Measurements from ENCODE around the gene DCP1B. TPM values are rescaled to one million over a fixed set of nuclear protein-coding genes. Genes with fewer than 3 reads are reported as not detected.
A peak's percentile ranks its signal among the peaks of the same experiment; 100 is the strongest.

DCP1B gene
- total and polyA plus RNA-seq, 7 donors, result 5.5 to 47.7 (median 24.8) TPM

DNA sequence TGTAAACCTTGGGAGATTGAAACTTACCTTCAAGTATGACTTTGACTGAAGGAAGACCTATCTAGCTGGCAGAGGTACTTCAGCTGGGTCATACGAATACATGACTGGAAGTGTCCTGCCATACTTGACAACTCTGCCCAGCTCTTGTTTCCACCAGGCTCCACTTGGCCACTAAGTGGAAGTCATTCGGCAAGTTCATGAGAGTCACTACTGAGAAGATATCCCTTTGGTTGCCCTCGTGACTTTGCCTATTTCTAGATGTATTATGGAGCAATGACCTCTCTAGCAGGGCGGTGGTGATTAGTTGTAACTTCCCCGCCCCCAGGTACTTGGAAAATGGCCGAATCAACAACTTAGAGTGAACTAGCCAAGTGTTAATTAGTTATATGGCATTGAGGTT is 39.9 kb upstream of the DCP1B start:
- TF ChIP-seq POLR2AphosphoS5 (IDR thresholded peaks at IDR 0.05) (no peak), EP300 (IDR thresholded peaks at IDR 0.05) (no peak), POLR2A (IDR thresholded peaks at IDR 0.05) (no peak)
- TF ChIP-seq, protein P1, sequence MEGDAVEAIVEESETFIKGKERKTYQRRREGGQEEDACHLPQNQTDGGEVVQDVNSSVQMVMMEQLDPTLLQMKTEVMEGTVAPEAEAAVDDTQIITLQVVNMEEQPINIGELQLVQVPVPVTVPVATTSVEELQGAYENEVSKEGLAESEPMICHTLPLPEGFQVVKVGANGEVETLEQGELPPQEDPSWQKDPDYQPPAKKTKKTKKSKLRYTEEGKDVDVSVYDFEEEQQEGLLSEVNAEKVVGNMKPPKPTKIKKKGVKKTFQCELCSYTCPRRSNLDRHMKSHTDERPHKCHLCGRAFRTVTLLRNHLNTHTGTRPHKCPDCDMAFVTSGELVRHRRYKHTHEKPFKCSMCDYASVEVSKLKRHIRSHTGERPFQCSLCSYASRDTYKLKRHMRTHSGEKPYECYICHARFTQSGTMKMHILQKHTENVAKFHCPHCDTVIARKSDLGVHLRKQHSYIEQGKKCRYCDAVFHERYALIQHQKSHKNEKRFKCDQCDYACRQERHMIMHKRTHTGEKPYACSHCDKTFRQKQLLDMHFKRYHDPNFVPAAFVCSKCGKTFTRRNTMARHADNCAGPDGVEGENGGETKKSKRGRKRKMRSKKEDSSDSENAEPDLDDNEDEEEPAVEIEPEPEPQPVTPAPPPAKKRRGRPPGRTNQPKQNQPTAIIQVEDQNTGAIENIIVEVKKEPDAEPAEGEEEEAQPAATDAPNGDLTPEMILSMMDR (IDR thresholded peaks at IDR 0.05), result no peak
- WGBS, 2 donors, result 65 to 83% methylated on average over 6 of the region's 6 CpGs
- H3K27me3 ChIP-seq, result no peaks in the 10 kb centered on the region
- intact Hi-C loops (cut with DNase I), result no loop called here
- no peak overlapping the region for H3K27ac ChIP-seq
- H3K36me3 ChIP-seq, result no peaks in the 10 kb centered on the region
- no peaks in the 10 kb centered on the region for H3K9me3 ChIP-seq
- H3K4me1 ChIP-seq, result peaks cover 0 to 4% (median 2%) of the 10 kb centered on the region in 4 donors
- no peak for DNase-seq
- H3K4me3 ChIP-seq, result no peak overlapping the region

DNA sequence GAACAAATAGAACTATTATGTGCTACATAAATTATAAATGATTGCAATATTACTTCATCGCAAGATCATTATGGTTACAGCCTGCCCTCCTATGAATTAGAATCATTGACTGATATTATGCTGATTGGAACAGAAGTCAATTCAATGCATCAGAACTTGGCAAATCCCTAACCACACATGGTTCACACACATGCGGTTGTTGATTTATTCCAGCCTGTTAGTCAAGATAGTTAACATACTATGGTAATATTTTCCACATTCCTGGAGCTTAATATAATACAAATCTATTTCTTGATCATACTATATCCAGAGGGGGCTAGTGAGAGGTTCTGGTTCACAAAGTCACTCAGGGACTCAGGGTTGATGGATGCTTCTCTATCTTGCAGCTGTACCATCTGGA is 38.8 kb upstream of the DCP1B start:
- H3K4me1 ChIP-seq, result peaks cover 0 to 10% (median 3%) of the 10 kb centered on the region in 4 donors
- H3K9me3 ChIP-seq, result no peaks in the 10 kb centered on the region
- TF ChIP-seq POLR2A (IDR thresholded peaks at IDR 0.05) (no peak), EP300 (IDR thresholded peaks at IDR 0.05) (no peak), POLR2AphosphoS5 (IDR thresholded peaks at IDR 0.05) (no peak)
- DNase-seq, result no peak
- no peaks in the 10 kb centered on the region for H3K27me3 ChIP-seq
- H3K27ac ChIP-seq, result no peak overlapping the region
- WGBS, 2 donors, result 94 to 97% methylated on average over 2 of the region's 2 CpGs
- H3K4me3 ChIP-seq, result no peak overlapping the region
- no peaks in the 10 kb centered on the region for H3K36me3 ChIP-seq
- intact Hi-C loops (cut with DNase I), result no loop called here

DNA sequence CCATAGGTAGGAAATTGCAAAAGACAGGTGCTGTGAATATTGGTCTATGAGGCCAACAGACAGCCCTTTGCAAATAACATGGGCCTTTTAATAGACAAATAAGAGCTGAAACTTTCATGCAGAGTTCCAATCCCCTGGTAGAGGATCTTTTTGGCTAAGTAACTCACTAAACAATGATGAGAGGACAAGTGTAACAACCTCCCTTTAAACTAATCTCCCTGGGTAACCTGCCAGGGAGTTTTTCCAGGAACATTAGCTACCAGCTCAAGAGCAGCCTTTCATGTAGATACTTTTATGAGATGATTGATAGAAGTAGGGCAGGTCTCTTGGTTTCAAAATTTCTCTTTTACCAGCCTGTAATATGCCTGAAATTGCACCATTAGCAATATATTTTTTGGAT is 34.8 kb upstream of the DCP1B start:
- Histone ChIP-seq H3K4me3 (no peak overlapping the region), H3K27me3 (no peaks in the 10 kb centered on the region), H3K27ac (peak overlapping the region in 2 of 4 donors; percentile 16 to 39), H3K36me3 (no peaks in the 10 kb centered on the region), H3K4me1 (peaks cover 0 to 32% (median 21%) of the 10 kb centered on the region in 4 donors), H3K9me3 (no peaks in the 10 kb centered on the region)
- TF ChIP-seq, protein P1 (IDR thresholded peaks at IDR 0.05), result no peak
- peak in 1 of 4 donors; percentile 48 for TF ChIP-seq POLR2AphosphoS5 (IDR thresholded peaks at IDR 0.05)
- no peak for DNase-seq
- intact Hi-C loops (cut with DNase I), result loop anchor here (5.0 kb wide), 1 partner anchor 387 kb away; no protein-coding TSS in a partner anchor

DNA sequence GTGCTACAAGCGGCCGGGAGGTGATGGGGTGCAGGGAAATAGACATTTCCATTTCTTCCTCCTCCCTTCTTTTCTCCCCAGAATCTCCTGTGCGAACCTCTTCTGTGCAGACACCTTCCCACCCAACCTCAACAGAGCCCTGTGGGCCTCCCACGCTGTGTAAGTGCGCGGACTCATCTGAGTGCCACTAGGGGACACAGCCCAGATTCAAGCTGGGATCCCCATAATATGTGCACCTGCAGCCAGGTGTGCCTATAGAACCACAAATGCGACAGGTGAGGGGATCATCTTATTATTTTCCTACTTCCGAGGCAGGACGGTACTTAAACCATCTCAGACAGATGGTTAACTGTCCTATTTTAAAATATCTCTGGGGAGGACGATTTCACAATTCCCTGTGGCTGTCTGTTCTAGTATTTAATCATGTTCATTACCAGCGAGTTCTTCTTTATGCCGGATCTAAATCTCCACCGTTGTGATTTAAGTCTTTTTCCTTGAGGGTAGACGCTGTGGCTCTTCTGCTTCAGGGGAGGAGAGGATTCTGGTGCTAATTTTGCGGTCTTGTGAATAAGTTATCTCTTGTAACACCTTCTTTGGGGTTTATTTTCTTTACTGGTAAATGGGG is 31.3 kb upstream of the DCP1B start:
- peak overlapping the region in 3 of 4 donors; percentile 77 to 87 (median 77) for H3K27ac ChIP-seq
- H3K27me3 ChIP-seq, result no peaks in the 10 kb centered on the region
- no peaks in the 10 kb centered on the region for H3K36me3 ChIP-seq
- TF ChIP-seq POLR2A (IDR thresholded peaks at IDR 0.05), result no peak
- no peak for TF ChIP-seq EP300 (IDR thresholded peaks at IDR 0.05)
- TF ChIP-seq, protein P1 (IDR thresholded peaks at IDR 0.05), result no peak
- no peak for TF ChIP-seq POLR2AphosphoS5 (IDR thresholded peaks at IDR 0.05)
- no peaks in the 10 kb centered on the region for H3K9me3 ChIP-seq
- DNase-seq, result no peak
- WGBS, 2 donors, result 69 to 70% methylated on average over 15 of the region's 15 CpGs
- peak overlapping the region; percentile 3 to 41 (median 33) for H3K4me3 ChIP-seq
- peaks cover 0 to 67% (median 55%) of the 10 kb centered on the region in 4 donors for H3K4me1 ChIP-seq
- intact Hi-C loops (cut with DNase I), result loop anchor here (1.0 to 5.0 kb wide), 2 partner anchors 239 to 383 kb away; no protein-coding TSS in a partner anchor

GRCh38 chr12:2034633-2035430 is 30.6 kb upstream of the DCP1B start:
- H3K36me3 ChIP-seq, result no peaks in the 10 kb centered on the region
- TF ChIP-seq, protein P1 (IDR thresholded peaks at IDR 0.05), result peak; percentile 64 to 94 (median 72)
- TF ChIP-seq POLR2A (IDR thresholded peaks at IDR 0.05) (no peak), POLR2AphosphoS5 (IDR thresholded peaks at IDR 0.05) (peak in 3 of 4 donors; percentile 29 to 40 (median 33)), EP300 (IDR thresholded peaks at IDR 0.05) (no peak)
- WGBS, 2 donors, result 10 to 11% methylated on average over 47 of the region's 47 CpGs
- no peaks in the 10 kb centered on the region for H3K9me3 ChIP-seq
- DNase-seq, result peak; percentile 94
- peaks cover 0 to 74% (median 62%) of the 10 kb centered on the region in 4 donors for H3K4me1 ChIP-seq
- peak overlapping the region in 3 of 4 donors; percentile 77 to 87 (median 77) for H3K27ac ChIP-seq
- peak overlapping the region; percentile 3 to 41 (median 33) for H3K4me3 ChIP-seq
- no peaks in the 10 kb centered on the region for H3K27me3 ChIP-seq
- intact Hi-C loops (cut with DNase I), result loop anchor here (1.0 to 5.0 kb wide), 5 partner anchors 58 to 383 kb away; no protein-coding TSS in a partner anchor
